ENCODE data around the gene TNIK. TPM values are rescaled to one million over a fixed set of nuclear protein-coding genes. Genes with fewer than 3 reads are reported as not detected.
"Not testable (repeated sequence)": the region's sequence is repeated elsewhere in the genome, so short reads cannot be mapped to it uniquely, and the experiment has no call there.

TNIK gene
- total RNA-seq, 1 donor: 49.8 TPM

DNA sequence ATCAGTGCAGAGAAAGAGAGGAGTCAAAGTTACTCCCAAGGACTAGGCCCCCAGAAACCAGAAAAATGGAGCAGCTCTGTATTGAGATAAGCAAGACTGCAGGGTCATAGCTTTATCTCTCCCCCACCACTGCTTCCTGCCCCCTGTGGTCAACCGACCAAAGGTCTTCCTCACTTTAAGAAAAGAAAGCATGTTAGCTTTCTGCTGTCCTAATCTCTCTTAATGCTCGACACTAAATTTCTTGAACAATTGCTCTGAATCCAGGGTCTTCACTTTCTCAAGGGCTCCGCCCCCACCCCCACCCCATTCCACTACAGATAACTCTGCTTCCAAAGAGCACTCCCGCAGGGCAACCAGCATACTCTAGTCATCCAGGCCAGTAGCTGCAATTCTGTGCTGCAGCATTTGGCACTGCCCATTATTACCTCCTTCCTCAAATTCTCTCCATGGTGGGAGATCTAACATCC is 31.9 kb downstream of the TNIK start:
- H3K9me3 ChIP-seq (ENCODE audit: low read depth, low read length): no peaks in the 10 kb centered on the region
- H3K4me1 ChIP-seq (ENCODE audit: insufficient read depth, low read length): peaks cover 9% of the 10 kb centered on the region
- H3K4me3 ChIP-seq (ENCODE audit: low read length): no peak overlapping the region
- no peaks in the 10 kb centered on the region for H3K27me3 ChIP-seq (ENCODE audit: insufficient read depth, low read length)

DNA sequence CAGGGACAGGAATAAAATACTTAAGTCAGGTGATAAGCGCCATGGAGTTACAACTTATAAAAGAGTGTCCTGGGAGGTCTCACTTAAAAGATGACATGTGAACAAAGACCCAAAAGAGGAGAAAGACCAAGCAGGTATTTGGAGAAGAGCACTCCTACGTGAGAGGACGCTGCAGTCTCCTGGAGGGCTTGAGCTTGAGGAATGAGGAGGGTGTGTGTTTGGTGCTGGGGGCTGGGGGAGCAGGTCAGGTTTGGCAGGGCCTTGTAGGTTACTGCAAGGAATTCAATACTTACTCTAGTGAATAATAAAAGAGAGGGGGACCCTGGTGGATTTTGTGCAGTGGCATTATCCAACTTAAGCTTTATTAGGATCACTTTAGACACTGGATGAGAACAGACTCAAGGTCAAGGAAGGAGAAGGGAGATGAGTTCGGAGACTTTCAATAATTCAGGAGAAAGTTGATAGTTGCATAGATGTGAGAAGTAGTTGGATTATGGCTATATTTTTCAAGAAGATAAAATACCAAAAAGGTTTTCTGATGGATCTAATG is 32.4 kb downstream of the TNIK start:
- Histone ChIP-seq H3K4me3 (ENCODE audit: low read length) (no peak overlapping the region), H3K4me1 (ENCODE audit: insufficient read depth, low read length) (peaks cover 9% of the 10 kb centered on the region), H3K9me3 (ENCODE audit: low read depth, low read length) (no peaks in the 10 kb centered on the region), H3K27me3 (ENCODE audit: insufficient read depth, low read length) (no peaks in the 10 kb centered on the region)

DNA sequence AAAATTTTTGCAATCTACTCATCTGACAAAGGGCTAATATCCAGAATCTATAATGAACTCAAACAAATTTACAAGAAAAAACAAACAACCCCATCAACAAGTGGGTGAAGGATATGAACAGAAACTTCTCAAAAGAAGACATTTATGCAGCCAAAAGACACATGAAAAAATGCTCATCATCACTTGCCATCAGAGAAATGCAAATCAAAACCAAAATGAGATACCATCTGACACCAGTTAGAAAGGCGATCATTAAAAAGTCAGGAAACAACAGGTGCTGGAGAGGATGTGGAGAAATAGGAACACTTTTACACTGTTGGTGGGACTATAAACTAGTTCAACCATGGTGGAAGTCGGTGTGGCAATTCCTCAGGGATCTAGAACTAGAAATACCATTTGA is 36.1 kb downstream of the TNIK start:
- not testable (repeated sequence) for H3K4me1 ChIP-seq (ENCODE audit: insufficient read depth, low read length); H3K4me3 ChIP-seq (ENCODE audit: low read length); H3K9me3 ChIP-seq (ENCODE audit: low read depth, low read length); H3K27me3 ChIP-seq (ENCODE audit: insufficient read depth, low read length)

DNA sequence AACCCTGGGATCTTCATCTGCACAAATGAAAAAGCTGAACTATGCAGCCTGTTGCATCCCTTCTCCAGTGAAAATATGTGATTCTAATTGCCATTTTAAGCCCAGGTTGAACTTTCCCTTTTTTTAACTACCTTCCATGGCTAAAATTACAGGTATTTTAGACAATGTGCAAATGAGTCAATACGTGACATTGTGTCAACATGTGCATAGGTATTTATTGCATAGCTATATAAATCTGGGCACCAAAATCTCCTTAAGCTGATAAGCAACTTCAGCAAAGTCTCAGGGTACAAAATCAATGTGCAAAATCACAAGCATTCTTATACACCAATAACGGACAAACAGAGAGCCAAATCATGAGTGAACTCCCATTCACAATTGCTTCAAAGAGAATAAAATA is 37.4 kb downstream of the TNIK start:
- H3K4me3 ChIP-seq (ENCODE audit: low read length); H3K27me3 ChIP-seq (ENCODE audit: insufficient read depth, low read length); H3K9me3 ChIP-seq (ENCODE audit: low read depth, low read length); H3K4me1 ChIP-seq (ENCODE audit: insufficient read depth, low read length): not testable (repeated sequence)

DNA sequence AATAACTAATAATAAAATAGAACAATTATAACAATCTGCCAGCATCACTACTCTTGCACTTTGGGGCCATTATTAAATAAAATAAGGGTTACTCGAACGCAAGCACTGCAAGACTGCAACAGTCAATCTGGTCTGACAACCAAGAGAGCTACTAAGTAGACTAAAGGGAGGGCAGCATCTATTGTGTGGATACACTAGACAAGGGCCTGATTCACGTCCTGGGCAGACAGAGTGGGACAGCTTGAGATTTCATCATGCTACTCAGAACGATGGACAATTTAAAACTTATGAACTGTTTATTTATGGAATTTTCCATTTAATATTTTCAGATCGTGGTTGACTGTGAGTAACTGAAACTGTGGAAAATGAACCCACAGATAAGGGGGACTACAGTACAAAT is 39.5 kb downstream of the TNIK start:
- H3K4me3 ChIP-seq (ENCODE audit: low read length): no peak overlapping the region
- no peaks in the 10 kb centered on the region for H3K27me3 ChIP-seq (ENCODE audit: insufficient read depth, low read length)
- H3K9me3 ChIP-seq (ENCODE audit: low read depth, low read length): no peaks in the 10 kb centered on the region
- H3K4me1 ChIP-seq (ENCODE audit: insufficient read depth, low read length): no peaks in the 10 kb centered on the region

DNA sequence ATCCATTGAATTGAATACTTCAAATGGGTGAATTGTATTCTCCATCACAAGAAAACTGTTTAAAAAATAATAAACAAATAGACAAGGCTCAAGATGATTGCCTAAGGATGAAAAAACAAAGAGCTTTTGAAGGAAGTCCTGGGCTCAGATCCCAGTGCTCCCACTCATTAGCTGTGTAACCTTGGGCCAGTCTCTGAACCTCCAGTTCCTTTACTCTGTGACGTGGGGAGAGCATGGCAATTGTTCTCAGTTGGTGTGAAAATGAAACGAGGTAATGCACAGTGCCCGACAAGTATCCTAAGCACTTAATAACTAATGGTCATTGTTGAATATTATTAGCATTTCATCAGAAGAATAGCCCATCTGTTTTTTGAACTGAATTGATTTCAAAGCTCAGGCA is 40.7 kb downstream of the TNIK start:
- H3K4me3 ChIP-seq (ENCODE audit: low read length): no peak overlapping the region
- no peaks in the 10 kb centered on the region for H3K9me3 ChIP-seq (ENCODE audit: low read depth, low read length)
- H3K4me1 ChIP-seq (ENCODE audit: insufficient read depth, low read length): no peaks in the 10 kb centered on the region
- H3K27me3 ChIP-seq (ENCODE audit: insufficient read depth, low read length): no peaks in the 10 kb centered on the region

DNA sequence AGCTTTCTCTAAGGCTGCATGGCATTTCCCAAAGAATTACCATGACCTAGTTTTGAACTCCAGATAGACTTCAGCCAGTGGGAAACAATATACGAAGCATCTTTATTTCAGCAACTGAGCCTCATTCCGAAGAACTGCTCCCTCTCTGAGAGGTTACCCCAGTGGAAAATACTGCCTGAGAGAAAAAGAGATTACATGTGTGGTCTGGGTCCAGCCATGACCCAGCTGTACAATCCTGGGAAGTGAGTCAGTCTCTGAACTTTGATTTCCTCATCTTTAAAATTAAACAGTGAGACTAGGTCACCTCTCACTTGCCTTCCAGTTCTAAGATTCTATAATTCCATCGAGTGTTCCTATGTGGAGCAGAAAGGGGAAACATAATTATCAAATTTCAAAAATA is 42.4 kb downstream of the TNIK start:
- H3K9me3 ChIP-seq (ENCODE audit: low read depth, low read length): no peaks in the 10 kb centered on the region
- H3K4me3 ChIP-seq (ENCODE audit: low read length): no peak overlapping the region
- H3K4me1 ChIP-seq (ENCODE audit: insufficient read depth, low read length): no peaks in the 10 kb centered on the region
- no peaks in the 10 kb centered on the region for H3K27me3 ChIP-seq (ENCODE audit: insufficient read depth, low read length)

DNA sequence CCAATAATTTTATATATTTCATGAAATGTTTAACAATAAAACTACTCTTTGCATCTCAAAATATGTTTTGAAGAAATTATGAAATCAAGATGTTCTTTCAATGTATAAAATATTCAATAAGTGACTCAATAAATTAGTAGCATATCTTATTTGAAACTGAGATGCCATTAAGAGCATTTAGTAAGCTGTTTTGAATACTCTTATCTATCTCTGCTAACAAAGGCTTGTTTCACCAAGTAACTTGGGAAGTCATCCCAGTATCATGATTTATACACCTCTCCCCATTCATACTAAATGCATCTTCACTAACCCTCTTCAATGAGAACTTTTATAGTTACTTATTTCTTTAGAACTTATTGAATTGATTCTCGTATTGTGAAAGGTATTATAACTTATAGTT is 43.1 kb downstream of the TNIK start:
- Histone ChIP-seq H3K4me1 (ENCODE audit: insufficient read depth, low read length) (no peaks in the 10 kb centered on the region), H3K27me3 (ENCODE audit: insufficient read depth, low read length) (no peaks in the 10 kb centered on the region), H3K9me3 (ENCODE audit: low read depth, low read length) (no peaks in the 10 kb centered on the region), H3K4me3 (ENCODE audit: low read length) (no peak overlapping the region)

DNA sequence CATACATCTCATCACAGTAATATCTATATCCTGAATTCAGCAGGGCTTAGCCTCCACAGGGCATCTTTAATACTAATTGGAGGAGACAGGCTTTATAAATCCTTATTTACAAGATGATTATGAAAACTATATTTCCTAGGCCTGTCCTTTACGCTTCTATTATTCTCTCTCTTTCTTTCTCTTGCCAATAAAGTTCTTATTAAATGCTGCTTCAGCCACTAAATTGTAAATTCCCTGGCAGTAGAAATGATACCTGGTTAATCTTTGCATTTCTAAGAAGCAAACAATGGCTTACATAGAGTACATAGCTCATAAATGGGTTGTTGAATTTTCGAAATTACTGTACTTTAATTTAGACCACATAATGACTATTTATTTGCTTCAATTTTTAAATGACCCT is 43.5 kb downstream of the TNIK start:
- Histone ChIP-seq H3K4me1 (ENCODE audit: insufficient read depth, low read length) (no peaks in the 10 kb centered on the region), H3K27me3 (ENCODE audit: insufficient read depth, low read length) (no peaks in the 10 kb centered on the region), H3K4me3 (ENCODE audit: low read length) (no peak overlapping the region), H3K9me3 (ENCODE audit: low read depth, low read length) (no peaks in the 10 kb centered on the region)

DNA sequence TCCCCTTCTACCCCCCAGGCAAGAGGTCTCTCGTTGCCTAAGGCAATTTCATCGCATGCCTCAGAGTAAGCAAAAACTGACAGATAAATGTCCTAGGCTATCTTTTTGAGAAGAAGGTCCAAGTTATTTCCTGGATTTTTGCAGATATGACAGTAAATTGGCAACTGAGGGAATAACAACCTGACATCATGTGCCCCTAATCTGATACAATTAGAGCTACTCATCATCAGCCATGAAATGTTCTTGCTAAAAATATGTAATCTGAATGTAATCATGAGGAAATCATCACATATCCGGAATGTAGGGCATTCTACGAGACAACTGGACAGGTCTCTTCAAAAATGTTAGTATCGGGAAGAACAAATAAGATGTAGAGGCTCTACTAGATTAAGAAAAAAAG is 44.1 kb downstream of the TNIK start:
- H3K4me3 ChIP-seq (ENCODE audit: low read length): no peak overlapping the region
- no peaks in the 10 kb centered on the region for H3K9me3 ChIP-seq (ENCODE audit: low read depth, low read length)
- H3K4me1 ChIP-seq (ENCODE audit: insufficient read depth, low read length): no peaks in the 10 kb centered on the region
- H3K27me3 ChIP-seq (ENCODE audit: insufficient read depth, low read length): no peaks in the 10 kb centered on the region

DNA sequence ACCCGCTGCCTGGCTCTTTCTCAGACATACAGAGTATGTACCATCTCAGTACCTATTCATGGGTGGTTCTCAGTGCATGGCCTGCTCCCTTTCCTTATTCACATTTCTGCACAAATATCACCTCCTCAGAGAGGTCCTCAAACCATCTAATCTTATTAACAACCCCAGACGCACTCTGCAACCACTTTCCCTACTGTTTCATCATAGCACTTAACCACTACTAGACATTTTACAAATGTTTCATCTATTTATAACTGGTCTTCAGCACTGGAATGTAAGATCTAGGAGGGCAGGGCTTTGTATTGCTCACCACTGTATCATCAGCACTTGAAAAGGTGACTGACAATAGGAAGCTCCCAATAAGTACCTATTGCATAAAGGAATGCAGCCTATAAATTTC is 45.1 kb downstream of the TNIK start:
- no peaks in the 10 kb centered on the region for H3K4me1 ChIP-seq (ENCODE audit: insufficient read depth, low read length)
- H3K4me3 ChIP-seq (ENCODE audit: low read length): no peak overlapping the region
- H3K9me3 ChIP-seq (ENCODE audit: low read depth, low read length): no peaks in the 10 kb centered on the region
- H3K27me3 ChIP-seq (ENCODE audit: insufficient read depth, low read length): no peaks in the 10 kb centered on the region

DNA sequence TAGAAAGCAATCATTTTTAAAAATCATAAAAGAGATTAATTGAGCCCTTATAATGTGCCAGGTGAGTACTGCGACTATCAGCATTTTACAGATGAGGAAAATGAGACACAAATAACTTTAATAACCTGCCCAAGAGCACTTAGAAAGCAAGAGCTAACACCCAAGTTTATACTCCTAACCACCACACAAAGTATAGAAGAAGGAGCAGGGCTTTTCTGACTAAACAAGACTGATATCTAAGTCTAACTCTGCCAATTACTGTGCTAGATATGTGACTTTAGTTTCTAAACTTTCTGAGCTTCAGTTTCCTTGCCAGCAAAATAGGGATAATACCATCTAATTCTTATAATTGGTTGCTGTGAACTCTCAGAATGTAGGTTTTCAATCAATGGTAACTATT is 47.7 kb downstream of the TNIK start:
- Histone ChIP-seq H3K9me3 (ENCODE audit: low read depth, low read length) (no peaks in the 10 kb centered on the region), H3K4me3 (ENCODE audit: low read length) (no peak overlapping the region), H3K27me3 (ENCODE audit: insufficient read depth, low read length) (no peaks in the 10 kb centered on the region), H3K4me1 (ENCODE audit: insufficient read depth, low read length) (no peaks in the 10 kb centered on the region)

DNA sequence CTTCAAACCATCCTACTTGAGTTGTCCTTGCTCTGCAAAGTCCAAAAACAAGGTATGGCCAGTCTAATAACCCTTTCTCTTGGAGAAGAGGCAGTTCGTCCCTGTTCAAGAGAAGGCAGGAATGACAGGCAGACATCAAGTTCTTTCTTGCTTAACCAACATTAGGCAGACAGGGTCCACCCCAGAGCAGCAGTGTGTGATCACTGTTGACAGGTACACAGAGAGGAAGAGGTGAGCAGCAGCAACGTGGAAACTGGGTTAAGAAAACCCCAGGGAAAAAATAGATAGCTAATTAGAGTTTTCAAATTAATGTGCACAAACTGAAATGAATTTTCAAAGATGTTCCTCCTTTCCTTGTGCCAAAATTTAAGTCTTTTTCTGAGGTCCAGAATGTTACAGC is 48.2 kb downstream of the TNIK start:
- Histone ChIP-seq H3K4me1 (ENCODE audit: insufficient read depth, low read length) (no peaks in the 10 kb centered on the region), H3K27me3 (ENCODE audit: insufficient read depth, low read length) (no peaks in the 10 kb centered on the region), H3K9me3 (ENCODE audit: low read depth, low read length) (no peaks in the 10 kb centered on the region), H3K4me3 (ENCODE audit: low read length) (no peak overlapping the region)

DNA sequence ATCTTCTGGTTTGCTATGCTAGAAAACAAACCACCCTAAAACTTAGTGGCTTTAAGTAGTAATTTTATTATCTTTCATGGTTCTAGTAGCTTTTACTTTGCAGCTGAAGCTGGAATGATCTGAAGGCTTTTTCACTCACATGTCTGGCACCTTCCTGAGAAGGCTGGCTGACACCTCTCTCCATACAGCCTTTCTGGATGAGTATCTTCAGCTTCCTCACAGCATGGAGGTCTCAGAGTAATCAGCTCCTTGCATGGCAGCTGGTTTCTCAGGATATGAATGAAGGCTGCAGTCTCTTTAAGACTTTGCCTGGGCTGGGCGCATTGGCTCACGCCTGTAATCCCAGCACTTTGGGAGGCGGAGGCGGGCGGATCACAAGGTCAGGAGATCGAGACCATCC is 50.0 kb downstream of the TNIK start:
- Histone ChIP-seq H3K27me3 (ENCODE audit: insufficient read depth, low read length) (no peaks in the 10 kb centered on the region), H3K4me1 (ENCODE audit: insufficient read depth, low read length) (no peaks in the 10 kb centered on the region)

DNA sequence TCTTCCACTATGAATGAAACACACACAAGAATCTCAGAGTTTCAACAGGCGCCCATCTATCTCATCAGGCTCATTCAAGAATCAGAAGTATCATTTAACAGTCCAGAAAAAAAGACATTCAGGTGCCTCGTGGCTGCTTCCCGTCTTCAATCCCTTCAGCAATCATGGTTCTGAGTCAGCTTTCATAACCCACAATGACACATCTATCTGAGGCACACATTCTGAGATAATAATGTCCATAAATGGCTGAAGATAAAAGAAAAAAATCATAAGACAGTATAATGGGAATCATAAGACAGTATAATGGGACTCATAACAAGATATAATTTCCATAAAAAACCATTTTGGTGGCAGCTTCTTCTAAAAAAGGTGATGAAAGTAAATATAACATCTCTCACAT is 52.4 kb downstream of the TNIK start:
- H3K4me1 ChIP-seq (ENCODE audit: insufficient read depth, low read length): no peaks in the 10 kb centered on the region
- H3K4me3 ChIP-seq (ENCODE audit: low read length): no peak overlapping the region
- H3K9me3 ChIP-seq (ENCODE audit: low read depth, low read length): no peaks in the 10 kb centered on the region
- H3K27me3 ChIP-seq (ENCODE audit: insufficient read depth, low read length): no peaks in the 10 kb centered on the region

More for the DNA sequence above, 50.0 kb downstream of the TNIK start:
- Histone ChIP-seq H3K9me3 (ENCODE audit: low read depth, low read length) (no peaks in the 10 kb centered on the region), H3K4me3 (ENCODE audit: low read length) (no peak overlapping the region)

DNA sequence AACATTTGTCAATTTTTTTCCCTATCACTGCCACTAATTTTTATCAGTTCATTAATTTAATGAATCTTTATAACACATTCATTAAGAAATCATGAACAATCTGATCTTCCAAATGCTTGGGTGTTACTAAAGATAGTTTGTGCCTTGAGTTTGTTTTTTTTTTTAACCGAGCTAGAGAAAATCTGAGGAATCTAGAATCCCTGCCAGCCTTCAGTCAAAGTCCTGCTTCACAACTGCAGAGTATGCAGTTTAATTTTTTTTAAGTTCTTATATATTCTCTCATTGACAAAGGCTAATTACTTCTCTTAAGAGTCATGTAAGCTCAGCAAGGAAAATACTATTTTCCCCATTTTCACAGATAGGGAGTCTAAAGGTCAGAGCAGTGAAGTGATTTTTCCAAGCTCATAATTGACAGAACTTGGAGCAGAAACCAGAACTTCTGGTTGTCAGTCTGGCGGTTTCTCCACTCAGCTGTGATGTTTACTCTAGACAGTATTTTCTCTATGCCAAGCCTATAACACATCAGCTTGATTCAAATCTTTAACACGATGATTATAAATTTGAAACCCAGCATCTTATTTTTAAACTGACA is 55.7 kb downstream of the TNIK start:
- no peak overlapping the region for H3K4me3 ChIP-seq (ENCODE audit: low read length)
- H3K27me3 ChIP-seq (ENCODE audit: insufficient read depth, low read length): no peaks in the 10 kb centered on the region

More for the DNA sequence above, 55.7 kb downstream of the TNIK start:
- Histone ChIP-seq H3K9me3 (ENCODE audit: low read depth, low read length) (no peaks in the 10 kb centered on the region), H3K4me1 (ENCODE audit: insufficient read depth, low read length) (no peaks in the 10 kb centered on the region)

All from mononuclear cell (primary cell).